Muscle of back (tissue), 11 donors: ENCODE results near the gene DLX3. TPM values are rescaled to one million over a fixed set of nuclear protein-coding genes. Genes with fewer than 3 reads are reported as not detected.

ENCODE experiments used
- DNase-seq, 3 donors: peaks; one replicate each; pipeline versions ENCODE4 v3.0.0 to v3.0.0-alpha.2; 2013
- polyA plus RNA-seq, 10 donors: library from polyadenylated mRNA; unstranded; fragments of 120-200 nt; gene quantifications; one replicate each; pipeline ENCODE4 v1.2.1, GENCODE V29; 2013; ENCODE audit not compliant: insufficient read length in 10 of 10

Gene DLX3
- polyA plus RNA-seq, 10 donors: 0.05 to 2.8 (median 0.09) TPM; not detected in 4

- DNase-seq: peak in 2 of 3 donors; percentile 34 to 52
Measured at GRCh38 chr17:49993423-49994060, 1.5 kb downstream of the DLX3 start.

GRCh38 chr17:49992933-49993422 lies 2.0 kb downstream of the DLX3 start:
- no peak for DNase-seq

GRCh38 chr17:49992191-49992932 lies 2.7 kb downstream of the DLX3 start:
- no peak for DNase-seq

GRCh38 chr17:49991409-49991808 lies 3.6 kb downstream of the DLX3 start:
- no peak for DNase-seq

- no peak for DNase-seq
Measured at GRCh38 chr17:49990921-49991320, 4.1 kb downstream of the DLX3 start.

- no peak for DNase-seq
Measured at GRCh38 chr17:49990331-49990730, 4.7 kb downstream of the DLX3 start.

GRCh38 chr17:49989518-49989880 lies 5.5 kb downstream of the DLX3 start:
- no peak for DNase-seq

- DNase-seq: no peak
Measured at GRCh38 chr17:49987681-49988441, 7.2 kb downstream of the DLX3 start.

GRCh38 chr17:49987290-49987585 lies 7.8 kb downstream of the DLX3 start:
- no peak for DNase-seq

GRCh38 chr17:49986396-49987289 lies 8.4 kb downstream of the DLX3 start:
- no peak for DNase-seq

GRCh38 chr17:49985310-49985990 lies 9.6 kb downstream of the DLX3 start:
- DNase-seq: no peak

GRCh38 chr17:49984776-49985175 lies 10.2 kb downstream of the DLX3 start:
- DNase-seq: no peak

- no peak for DNase-seq
Measured at GRCh38 chr17:49984283-49984682, 10.7 kb downstream of the DLX3 start.

- no peak for DNase-seq
Measured at GRCh38 chr17:49980703-49981197, 14.3 kb downstream of the DLX3 start.

- DNase-seq: no peak
Measured at GRCh38 chr17:49979748-49980479, 15.1 kb downstream of the DLX3 start.

GRCh38 chr17:49978501-49978900 lies 16.5 kb downstream of the DLX3 start:
- DNase-seq: no peak

GRCh38 chr17:49977463-49978389 lies 17.3 kb downstream of the DLX3 start:
- no peak for DNase-seq

GRCh38 chr17:49976828-49977202 lies 18.2 kb downstream of the DLX3 start:
- no peak for DNase-seq

GRCh38 chr17:49976163-49976827 lies 18.7 kb downstream of the DLX3 start:
- no peak for DNase-seq
